ENCODE data around the gene GNGT1. TPM values are rescaled to one million over a fixed set of nuclear protein-coding genes. Genes with fewer than 3 reads are reported as not detected.
"Not testable (repeated sequence)": the region's sequence is repeated elsewhere in the genome, so short reads cannot be mapped to it uniquely, and the experiment has no call there.

Gene GNGT1
- total and polyA plus RNA-seq, 2 of the 8 experiments (the other 6 are each of a cell fraction or from before 2014, with no cell fraction given): 0.26 TPM; not detected in 1

- H2BK120ac ChIP-seq (replicated peaks; ENCODE audit: low read depth, low read length); H3K9me3 ChIP-seq (ENCODE audit: insufficient read depth in 2 of 2, low read depth in 1 of 2, low read length in 1 of 2): not testable (repeated sequence)
- WGBS, 2 experiments (ENCODE audit: extremely low coverage in 1 of 2, insufficient coverage in 1 of 2, insufficient read length in 1 of 2, insufficient replicate concordance in 2 of 2, low coverage in 1 of 2, low lambda C conversion rate in 2 of 2, missing lambda C conversion rate in 1 of 2): 80% methylated on average over 3 of the region's 3 CpGs; no CpG with 5 or more reads in 1 of the 2 experiments
Measured at GRCh38 chr7:93911242-93911641, 4.9 kb downstream of the GNGT1 start.

DNA sequence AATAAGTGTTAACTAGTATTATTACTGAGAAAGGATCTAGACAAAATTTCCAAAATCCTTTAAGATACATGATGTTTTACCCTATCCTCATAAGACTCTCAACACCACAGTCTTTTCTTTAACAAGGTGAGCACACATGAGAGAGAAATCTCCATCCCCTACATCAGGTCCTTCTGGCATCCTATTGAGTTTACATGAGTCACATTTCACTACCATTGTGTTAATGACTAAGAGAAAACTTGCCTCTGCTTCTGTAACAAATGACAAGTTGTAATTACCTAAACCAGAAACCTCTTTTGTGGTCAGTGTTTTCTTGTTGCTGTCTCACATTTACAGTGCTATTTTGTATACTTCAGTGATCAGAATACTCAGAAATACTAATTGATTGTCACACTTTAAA, 5.3 kb downstream of the GNGT1 start:
- H3K27me3 ChIP-seq (replicated peaks in 1 of 4; ENCODE audit: control insufficient read depth in 3 of 4, extremely low read depth in 1 of 4, insufficient read depth in 3 of 4, low read length in 3 of 4); H4K5ac ChIP-seq (ENCODE audit: insufficient read length, low read depth, low read length); H3K79me2 ChIP-seq (ENCODE audit: control insufficient read depth in 1 of 2, insufficient read depth in 2 of 2, low read length in 2 of 2); H4K8ac ChIP-seq (ENCODE audit: extremely low read depth, insufficient read depth, low read length); H3K27ac ChIP-seq (ENCODE audit: low read depth, low read length); POLR2A ChIA-PET (ENCODE audit: partially characterized antibody); H3K4ac ChIP-seq (replicated peaks; ENCODE audit: insufficient read length, low read depth, low read length); H3K4me2 ChIP-seq (ENCODE audit: insufficient read depth in 1 of 2, low read depth in 2 of 2, low read length in 2 of 2); H4K91ac ChIP-seq (replicated peaks; ENCODE audit: insufficient read length, low read length); H3K9ac ChIP-seq (replicated peaks in 1 of 4; ENCODE audit: extremely low read depth in 1 of 4, low read depth in 3 of 4, low read length in 3 of 4); FAIRE-seq; H2AFZ ChIP-seq (ENCODE audit: low read length); H3K23me2 ChIP-seq (ENCODE audit: low read depth, low read length); H3K23ac ChIP-seq (ENCODE audit: insufficient read length); H3K36me3 ChIP-seq (ENCODE audit: control insufficient read depth in 2 of 4, insufficient read depth in 4 of 4, low read length in 3 of 4); H3K56ac ChIP-seq (replicated peaks; ENCODE audit: insufficient read length, low read depth, low read length); H3K9me3 ChIP-seq (ENCODE audit: insufficient read depth in 2 of 2, low read depth in 1 of 2, low read length in 1 of 2); H2BK120ac ChIP-seq (replicated peaks; ENCODE audit: low read depth, low read length); H2AK5ac ChIP-seq (ENCODE audit: low read depth, low read length); H3K4me1 ChIP-seq (replicated peaks in 1 of 4; ENCODE audit: control insufficient read depth in 3 of 4, insufficient read depth in 4 of 4, low read length in 3 of 4); H3K14ac ChIP-seq (ENCODE audit: insufficient read length); H2BK12ac ChIP-seq (ENCODE audit: low read depth, low read length); H4K20me1 ChIP-seq (replicated peaks in 1 of 2; ENCODE audit: control insufficient read depth in 1 of 2, insufficient read depth in 2 of 2, low read length in 2 of 2); H3K4me3 ChIP-seq (ENCODE audit: extremely low read depth in 1 of 4, insufficient read depth in 2 of 4, low read depth in 3 of 4, low read length in 4 of 4); H2BK15ac ChIP-seq (ENCODE audit: low read length); H2BK20ac ChIP-seq (ENCODE audit: low read length); H3K18ac ChIP-seq (ENCODE audit: extremely low read depth, low read length); H3K79me1 ChIP-seq (ENCODE audit: low read depth, low read length); H2BK5ac ChIP-seq (ENCODE audit: low read depth, low read length); DNase-seq (ENCODE audit: low read depth in 1 of 2, low spot score in 2 of 2): not testable (repeated sequence)
- CTCF ChIA-PET (ENCODE audit: partially characterized antibody): interaction anchor here (1.2 kb wide), 1 partner anchor 290 kb away, joined by 5 read pairs; no protein-coding TSS in a partner anchor

More at GRCh38 chr7:93911242-93911641, 4.9 kb downstream of the GNGT1 start:
- H3K23me2 ChIP-seq (ENCODE audit: low read depth, low read length); H4K8ac ChIP-seq (ENCODE audit: extremely low read depth, insufficient read depth, low read length); H3K4ac ChIP-seq (replicated peaks; ENCODE audit: insufficient read length, low read depth, low read length); H3K23ac ChIP-seq (ENCODE audit: insufficient read length); H3K4me1 ChIP-seq (replicated peaks in 1 of 4; ENCODE audit: control insufficient read depth in 3 of 4, insufficient read depth in 4 of 4, low read length in 3 of 4); H3K14ac ChIP-seq (ENCODE audit: insufficient read length); H3K56ac ChIP-seq (replicated peaks; ENCODE audit: insufficient read length, low read depth, low read length); H4K20me1 ChIP-seq (replicated peaks in 1 of 2; ENCODE audit: control insufficient read depth in 1 of 2, insufficient read depth in 2 of 2, low read length in 2 of 2); H3K4me3 ChIP-seq (ENCODE audit: extremely low read depth in 1 of 4, insufficient read depth in 2 of 4, low read depth in 3 of 4, low read length in 4 of 4); H3K4me2 ChIP-seq (ENCODE audit: insufficient read depth in 1 of 2, low read depth in 2 of 2, low read length in 2 of 2); H2BK15ac ChIP-seq (ENCODE audit: low read length); H3K9ac ChIP-seq (replicated peaks in 1 of 4; ENCODE audit: extremely low read depth in 1 of 4, low read depth in 3 of 4, low read length in 3 of 4); H3K27me3 ChIP-seq (replicated peaks in 1 of 4; ENCODE audit: control insufficient read depth in 3 of 4, extremely low read depth in 1 of 4, insufficient read depth in 3 of 4, low read length in 3 of 4); H2BK12ac ChIP-seq (ENCODE audit: low read depth, low read length); H3K79me2 ChIP-seq (ENCODE audit: control insufficient read depth in 1 of 2, insufficient read depth in 2 of 2, low read length in 2 of 2); H2AFZ ChIP-seq (ENCODE audit: low read length); H4K5ac ChIP-seq (ENCODE audit: insufficient read length, low read depth, low read length); POLR2A ChIA-PET (ENCODE audit: partially characterized antibody); H3K18ac ChIP-seq (ENCODE audit: extremely low read depth, low read length); H4K91ac ChIP-seq (replicated peaks; ENCODE audit: insufficient read length, low read length); H2BK5ac ChIP-seq (ENCODE audit: low read depth, low read length); H3K36me3 ChIP-seq (ENCODE audit: control insufficient read depth in 2 of 4, insufficient read depth in 4 of 4, low read length in 3 of 4); DNase-seq (ENCODE audit: low read depth in 1 of 2, low spot score in 2 of 2); H2BK20ac ChIP-seq (ENCODE audit: low read length); H3K79me1 ChIP-seq (ENCODE audit: low read depth, low read length); FAIRE-seq; H2AK5ac ChIP-seq (ENCODE audit: low read depth, low read length); H3K27ac ChIP-seq (ENCODE audit: low read depth, low read length): not testable (repeated sequence)
- CTCF ChIA-PET (ENCODE audit: partially characterized antibody): interaction anchor here (0.6 to 2.5 kb wide), 3 partner anchors 8 to 289 kb away, joined by 3 to 8 read pairs (median 5); partner anchors contain the start of gene TFPI2
